Measurements from ENCODE around the gene TMEM184C.
A peak's percentile ranks its signal among the peaks of the same experiment; 100 is the strongest.

TMEM184C gene

GRCh38 chr4:147617173-147617840 lies at the start of gene TMEM184C:
Gene TMEM184C, plus strand, starts transcription at chr4:147617397. Its CDS starts 560 bp downstream, at chr4:147617957.
- DNase-seq = peak; percentile 92

GRCh38 chr4:147570616-147571015 lies 46.6 kb upstream of the TMEM184C start:
- no peak for DNase-seq

GRCh38 chr4:147571036-147571770 lies 46.0 kb upstream of the TMEM184C start:
- DNase-seq = no peak

GRCh38 chr4:147576084-147576483 lies 41.1 kb upstream of the TMEM184C start:
- DNase-seq = no peak

- DNase-seq = peak; percentile 93
These were observed 39.1 kb upstream of the TMEM184C start for GRCh38 chr4:147578051-147578476.

- DNase-seq = peak; percentile 16
These were observed 38.6 kb upstream of the TMEM184C start for GRCh38 chr4:147578593-147578992.

GRCh38 chr4:147580396-147580795 lies 36.8 kb upstream of the TMEM184C start:
- no peak for DNase-seq

- DNase-seq = peak; percentile 32
These were observed 35.4 kb upstream of the TMEM184C start for GRCh38 chr4:147581606-147582350.

- DNase-seq = no peak
These were observed 34.7 kb upstream of the TMEM184C start for GRCh38 chr4:147582386-147583060.

GRCh38 chr4:147583876-147584275 lies 33.3 kb upstream of the TMEM184C start:
- no peak for DNase-seq

- DNase-seq = no peak
These were observed 31.2 kb upstream of the TMEM184C start for GRCh38 chr4:147586032-147586431.

GRCh38 chr4:147586637-147587036 lies 30.6 kb upstream of the TMEM184C start:
- DNase-seq = no peak

- DNase-seq = no peak
These were observed 30.2 kb upstream of the TMEM184C start for GRCh38 chr4:147587041-147587440.

- DNase-seq = no peak
These were observed 27.6 kb upstream of the TMEM184C start for GRCh38 chr4:147589586-147589985.

GRCh38 chr4:147590249-147590920 lies 26.8 kb upstream of the TMEM184C start:
- no peak for DNase-seq

- no peak for DNase-seq
These were observed 26.1 kb upstream of the TMEM184C start for GRCh38 chr4:147591106-147591505.

GRCh38 chr4:147594107-147594506 lies 23.1 kb upstream of the TMEM184C start:
- no peak for DNase-seq

GRCh38 chr4:147594578-147594977 lies 22.6 kb upstream of the TMEM184C start:
- no peak for DNase-seq

GRCh38 chr4:147596377-147596776 lies 20.8 kb upstream of the TMEM184C start:
- no peak for DNase-seq

- DNase-seq = peak; percentile 87
These were observed 20.2 kb upstream of the TMEM184C start for GRCh38 chr4:147596981-147597380.

- DNase-seq = peak; percentile 12
These were observed 19.6 kb upstream of the TMEM184C start for GRCh38 chr4:147597561-147597960.

GRCh38 chr4:147599206-147599605 lies 18.0 kb upstream of the TMEM184C start:
- DNase-seq = no peak

Data from NCI-H226 (cell line).